SK-N-SH (cell line): Measurements from ENCODE around the gene ZCCHC14. TPM values are rescaled to one million over a fixed set of nuclear protein-coding genes. Genes with fewer than 3 reads are reported as not detected.
"Not testable (repeated sequence)": the region's sequence is repeated elsewhere in the genome, so short reads cannot be mapped to it uniquely, and the experiment has no call there.

Experiments
- CTCF ChIA-PET: fragments of 300-600, 350-600 bp; formaldehyde crosslinking; extraction: SDS; loops from one replicate; lab custom pipeline; 2021; lab: Yijun Ruan, JAX
- POLR2A ChIA-PET: fragments of 350-600 bp; sonication (Branson Sonifier 250); formaldehyde crosslinking; extraction: SDS; loops from one replicate; lab custom pipeline; 2020; ENCODE audit warnings: antibody characterized with exemption, inconsistent platforms; lab: Yijun Ruan, JAX
- DNase-seq: peaks from one replicate; pipeline ENCODE4 v3.0.0; 2012
- H2AFZ ChIP-seq: fragments of 200-600 bp; sonication (generic); 2 replicates; pipeline ENCODE4 v1.8.1; 2016; ENCODE audit warnings: antibody characterized with exemption, mild to moderate bottlenecking, low read depth
- H3F3A ChIP-seq: fragments of 200-600 bp; sonication (generic); replicated peaks from 2 replicates; pipeline ENCODE3; 2016; ENCODE audit warnings: antibody characterized with exemption, mild to moderate bottlenecking; ENCODE audit not compliant: insufficient read depth
- H3K27ac ChIP-seq, 2 experiments: fragments of 200-500 bp in 1 of 2; fragments of 200-600 bp in 1 of 2; sonication (Bioruptor generic) in 1 of 2; sonication (generic), shearing (Covaris generic) in 1 of 2; 2 replicates each; pipeline versions ENCODE4 v1.5.1 to v1.6.1; 2014 to 2016; ENCODE audit warnings: low read depth in 2 of 2, inconsistent platforms in 1 of 2, low read length in 1 of 2, mild to moderate bottlenecking in 1 of 2, mixed read lengths in 1 of 2
- H3K27me3 ChIP-seq: fragments of 200-600 bp; sonication (generic), shearing (Covaris generic); 2 replicates; pipeline ENCODE4 v1.6.1; 2016; ENCODE audit warnings: mixed run types; ENCODE audit not compliant: insufficient read depth
- H3K36me3 ChIP-seq, 2 experiments: fragments of 200-500 bp in 1 of 2; fragments of 200-600 bp in 1 of 2; sonication (Bioruptor generic) in 1 of 2; sonication (generic) in 1 of 2; replicated peaks in 1 of 2; 2 replicates each; pipeline versions ENCODE3 to v1.5.1; 2014 to 2016; ENCODE audit warnings: low read length in 1 of 2, mild to moderate bottlenecking in 1 of 2; ENCODE audit not compliant: insufficient read depth in 2 of 2, control insufficient read depth in 1 of 2
- H3K4me1 ChIP-seq, 2 experiments: fragments of 200-500 bp in 1 of 2; fragments of 200-600 bp in 1 of 2; sonication (Bioruptor generic) in 1 of 2; sonication (generic), shearing (Covaris generic) in 1 of 2; 2 replicates each; pipeline versions ENCODE4 v1.5.1 to v1.6.1; 2014 to 2016; ENCODE audit warnings: low read depth in 1 of 2, low read length in 1 of 2, mixed run types in 1 of 2; ENCODE audit not compliant: insufficient read depth in 2 of 2, control insufficient read depth in 1 of 2
- H3K4me2 ChIP-seq: fragments of 200-600 bp; sonication (generic), shearing (Covaris generic); 2 replicates; pipeline ENCODE4 v1.6.1; 2017; ENCODE audit warnings: mixed run types
- H3K4me3 ChIP-seq, 2 experiments: fragments of 200-500 bp in 1 of 2; fragments of 200-600 bp in 1 of 2; sonication (Bioruptor generic) in 1 of 2; sonication (generic), shearing (Covaris generic) in 1 of 2; 2 replicates each; pipeline versions ENCODE4 v1.5.1 to v1.8.1; 2014 to 2016; ENCODE audit warnings: low read depth in 2 of 2, inconsistent platforms in 1 of 2, low read length in 1 of 2, mild to moderate bottlenecking in 1 of 2, mixed read lengths in 1 of 2, moderate library complexity in 1 of 2
- H3K79me2 ChIP-seq: fragments of 200-600 bp; sonication (generic); 2 replicates; pipeline ENCODE4 v1.8.1; 2017; ENCODE audit warnings: mild to moderate bottlenecking; ENCODE audit not compliant: insufficient read depth
- H3K9ac ChIP-seq: fragments of 200-600 bp; sonication (generic); 2 replicates; pipeline ENCODE4 v1.6.1; 2017; ENCODE audit warnings: mixed run types
- H3K9me2 ChIP-seq: fragments of 200-600 bp; sonication (generic); 2 replicates; pipeline ENCODE4 v1.6.1; 2017; ENCODE audit warnings: mixed run types
- H3K9me3 ChIP-seq: fragments of 200-600 bp; sonication (generic); 2 replicates; pipeline ENCODE4 v1.6.1; 2017; ENCODE audit warnings: mixed run types, mild to moderate bottlenecking, moderate library complexity
- H4K20me1 ChIP-seq: fragments of 200-600 bp; sonication (generic); 2 replicates; pipeline ENCODE4 v1.6.1; 2017; ENCODE audit warnings: mild to moderate bottlenecking, mixed run types; ENCODE audit not compliant: insufficient read depth
- ELF1 ChIP-seq: IDR thresholded peaks from 2 replicates; pipeline ENCODE4 v1.4.0; 2012
- EZH2phosphoT487 ChIP-seq: fragments of 200-600 bp; sonication (generic); IDR thresholded peaks from 2 replicates; pipeline ENCODE4 v1.6.1; 2017; ENCODE audit warnings: low read depth, mixed run types, mild to moderate bottlenecking, antibody characterized with exemption, moderate library complexity, borderline replicate concordance
- FOSL2 ChIP-seq: IDR thresholded peaks from 2 replicates; pipeline ENCODE4 v1.4.0; 2012; ENCODE audit warnings: low read depth, mild to moderate bottlenecking, moderate library complexity, borderline replicate concordance
- GABPA ChIP-seq: IDR thresholded peaks from 2 replicates; pipeline ENCODE4 v1.4.0; 2012; ENCODE audit warnings: low read depth, mild to moderate bottlenecking
- GATA2 ChIP-seq: sonication (generic); formaldehyde crosslinking; IDR thresholded peaks from 2 replicates; pipeline ENCODE4 v1.5.0; 2020; ENCODE audit warnings: mild to moderate bottlenecking, missing genetic modification reagents
- MEF2A ChIP-seq: IDR thresholded peaks from 2 replicates; pipeline ENCODE4 v1.4.0; 2012; ENCODE audit warnings: low read depth, borderline replicate concordance
- NRF1 ChIP-seq: IDR thresholded peaks from 2 replicates; pipeline ENCODE4 v1.6.1; 2012; ENCODE audit warnings: low read depth, mild to moderate bottlenecking, low read length
- PBX3 ChIP-seq: IDR thresholded peaks from 2 replicates; pipeline ENCODE4; 2012
- RAD21 ChIP-seq: IDR thresholded peaks from 2 replicates; pipeline ENCODE4 v1.6.1; 2012; ENCODE audit warnings: mild to moderate bottlenecking, low read length
- RXRA ChIP-seq: IDR thresholded peaks from 2 replicates; pipeline ENCODE4 v1.4.0; 2012; ENCODE audit warnings: low read depth, mild to moderate bottlenecking, borderline replicate concordance
- SIN3A ChIP-seq: IDR thresholded peaks from 2 replicates; pipeline ENCODE4 v1.6.1; 2012; ENCODE audit warnings: low read depth, mild to moderate bottlenecking, low read length, moderate library complexity, borderline replicate concordance
- SMC3 ChIP-seq: IDR thresholded peaks from 2 replicates; pipeline ENCODE4 v1.6.1; 2012; ENCODE audit warnings: low read depth, low read length, improper control_type of control experiment
- TAF1 ChIP-seq: IDR thresholded peaks from 2 replicates; pipeline ENCODE4 v1.6.1; 2012; ENCODE audit warnings: low read depth, mild to moderate bottlenecking, low read length, moderate library complexity, borderline replicate concordance
- TCF12 ChIP-seq: IDR thresholded peaks from 2 replicates; pipeline ENCODE4 v1.4.0; 2012
- YY1 ChIP-seq: IDR thresholded peaks from 2 replicates; pipeline ENCODE4 v1.4.0; 2012; ENCODE audit warnings: low read depth, mild to moderate bottlenecking
- WGBS: methylation state at CpG from one replicate; pipeline ENCODE4 v1.1.6; 2017; ENCODE audit warnings: low lambda C conversion rate; 5-methylcytosine and 5-hydroxymethylcytosine counted together
- polyA plus RNA-seq, 3 experiments: library from polyadenylated mRNA; depleted of rRNA; stranded (reverse); fragments of >200 nt; gene quantifications; 2 replicates each; pipeline ENCODE4 v1.2.3, GENCODE V29; 2012
- TF ChIP-seq, protein P1 (sequence below): fragments of 200-600 bp; sonication (generic); IDR thresholded peaks from 2 replicates; pipeline ENCODE4 v1.6.1; 2017; ENCODE audit warnings: antibody characterized with exemption, mild to moderate bottlenecking, moderate library complexity
- TF ChIP-seq, protein P2 (sequence below): IDR thresholded peaks from 2 replicates; pipeline ENCODE4 v1.4.0; 2012; ENCODE audit warnings: low read depth, borderline replicate concordance

ZCCHC14 gene
- polyA plus RNA-seq, 1 of the 3 experiments (the other 2 are of a cell fraction), result 5.7 TPM

GRCh38 chr16:87486282-87486681, 6.5 kb downstream of the ZCCHC14 start:
- Histone ChIP-seq H3K36me3 (peaks cover 0 to 3% of the 10 kb centered on the region in 2 experiments), H3K4me1 (peaks cover 27 to 75% of the 10 kb centered on the region in 2 experiments), H3K27me3 (no peaks in the 10 kb centered on the region), H3K4me2 (no peak overlapping the region), H3K9me2 (no peaks in the 10 kb centered on the region), H2AFZ (no peak overlapping the region), H3F3A (no peaks in the 10 kb centered on the region), H3K9ac (no peak overlapping the region), H4K20me1 (peaks cover 96% of the 10 kb centered on the region), H3K79me2 (peaks cover 96% of the 10 kb centered on the region), H3K4me3 (no peak overlapping the region), H3K9me3 (no peaks in the 10 kb centered on the region), H3K27ac (peak overlapping the region; percentile 15 to 30; a peak in 1 of 4 replicates)
- CTCF ChIA-PET, result interaction anchor here (1.2 to 2.3 kb wide), 3 partner anchors 13 to 85 kb away, joined by 3 to 7 read pairs (median 3); no protein-coding TSS in a partner anchor
- POLR2A ChIA-PET, result no interaction called here
- 93% methylated on average over 7 of the region's 8 CpGs for WGBS
- TF ChIP-seq RXRA (no peak), YY1 (no peak), FOSL2 (no peak), ELF1 (no peak), SIN3A (no peak), RAD21 (no peak), GABPA (no peak), TAF1 (no peak), GATA2 (CRISPR knock-in tag) (no peak), EZH2phosphoT487 (no peak), TCF12 (no peak), MEF2A (no peak), PBX3 (no peak), NRF1 (no peak), SMC3 (no peak)
- TF ChIP-seq, protein P1, sequence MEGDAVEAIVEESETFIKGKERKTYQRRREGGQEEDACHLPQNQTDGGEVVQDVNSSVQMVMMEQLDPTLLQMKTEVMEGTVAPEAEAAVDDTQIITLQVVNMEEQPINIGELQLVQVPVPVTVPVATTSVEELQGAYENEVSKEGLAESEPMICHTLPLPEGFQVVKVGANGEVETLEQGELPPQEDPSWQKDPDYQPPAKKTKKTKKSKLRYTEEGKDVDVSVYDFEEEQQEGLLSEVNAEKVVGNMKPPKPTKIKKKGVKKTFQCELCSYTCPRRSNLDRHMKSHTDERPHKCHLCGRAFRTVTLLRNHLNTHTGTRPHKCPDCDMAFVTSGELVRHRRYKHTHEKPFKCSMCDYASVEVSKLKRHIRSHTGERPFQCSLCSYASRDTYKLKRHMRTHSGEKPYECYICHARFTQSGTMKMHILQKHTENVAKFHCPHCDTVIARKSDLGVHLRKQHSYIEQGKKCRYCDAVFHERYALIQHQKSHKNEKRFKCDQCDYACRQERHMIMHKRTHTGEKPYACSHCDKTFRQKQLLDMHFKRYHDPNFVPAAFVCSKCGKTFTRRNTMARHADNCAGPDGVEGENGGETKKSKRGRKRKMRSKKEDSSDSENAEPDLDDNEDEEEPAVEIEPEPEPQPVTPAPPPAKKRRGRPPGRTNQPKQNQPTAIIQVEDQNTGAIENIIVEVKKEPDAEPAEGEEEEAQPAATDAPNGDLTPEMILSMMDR, result no peak
- TF ChIP-seq, protein P2, sequence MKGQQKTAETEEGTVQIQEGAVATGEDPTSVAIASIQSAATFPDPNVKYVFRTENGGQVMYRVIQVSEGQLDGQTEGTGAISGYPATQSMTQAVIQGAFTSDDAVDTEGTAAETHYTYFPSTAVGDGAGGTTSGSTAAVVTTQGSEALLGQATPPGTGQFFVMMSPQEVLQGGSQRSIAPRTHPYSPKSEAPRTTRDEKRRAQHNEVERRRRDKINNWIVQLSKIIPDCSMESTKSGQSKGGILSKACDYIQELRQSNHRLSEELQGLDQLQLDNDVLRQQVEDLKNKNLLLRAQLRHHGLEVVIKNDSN, result no peak
- no peak for DNase-seq

DNA sequence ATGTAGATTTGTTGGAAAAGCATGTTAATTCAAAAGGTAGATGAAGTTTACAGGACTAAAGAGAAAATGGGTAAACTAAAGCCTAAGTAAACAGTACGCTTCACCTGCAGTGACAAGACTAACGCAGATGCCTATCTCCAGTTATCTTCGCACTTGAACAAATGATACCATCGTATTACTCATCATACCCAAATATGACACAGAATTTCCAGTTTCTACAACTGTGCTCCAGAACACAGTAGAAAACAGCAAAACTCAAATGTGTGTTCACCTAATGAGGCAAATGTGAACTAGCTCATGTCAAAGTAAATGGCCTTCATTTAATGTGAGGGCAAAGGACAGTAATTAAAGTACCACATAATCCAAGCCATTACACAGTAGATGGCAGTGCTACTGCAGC, 7.0 kb downstream of the ZCCHC14 start:
- H3K4me2 ChIP-seq, DNase-seq: not testable (repeated sequence)
- WGBS, result 33% methylated on average over 4 of the region's 4 CpGs

More for the DNA sequence above, 7.0 kb downstream of the ZCCHC14 start:
- H3K9me3 ChIP-seq, H2AFZ ChIP-seq, H3K9ac ChIP-seq, H3K27me3 ChIP-seq, H3K4me3 ChIP-seq, H3K9me2 ChIP-seq, H3K27ac ChIP-seq, H3K36me3 ChIP-seq, H3F3A ChIP-seq: not testable (repeated sequence)
- peaks cover 96% of the 10 kb centered on the region for H3K79me2 ChIP-seq
- ChIA-PET CTCF (interaction anchor here (1.3 to 2.3 kb wide), 2 partner anchors 69 to 85 kb away, joined by 3 to 7 read pairs; no protein-coding TSS in a partner anchor), POLR2A (interaction anchor here (0.7 kb wide), 1 partner anchor 21 kb away, joined by 4 read pairs; no protein-coding TSS in a partner anchor)
- peaks cover 27 to 76% of the 10 kb centered on the region in 2 experiments for H3K4me1 ChIP-seq
- H4K20me1 ChIP-seq, result peaks cover 95% of the 10 kb centered on the region
